Duodenal mucosa (tissue), 2 donors: ENCODE measurements around the gene CSTF1.

Experiments used
- H3K27ac ChIP-seq: one replicate; pipeline ENCODE4 v1.7.0; 2013; ENCODE audit warnings: low read depth, low read length
- H3K27me3 ChIP-seq, 2 donors: one replicate each; pipeline ENCODE4 v1.7.0; 2013; ENCODE audit warnings: low read length in 2 of 2, control low read depth in 1 of 2; ENCODE audit not compliant: insufficient read depth in 2 of 2, control insufficient read depth in 1 of 2
- H3K36me3 ChIP-seq, 2 donors: one replicate each; pipeline ENCODE4 v1.7.0; 2013; ENCODE audit warnings: low read length in 2 of 2, control low read depth in 1 of 2; ENCODE audit not compliant: insufficient read depth in 2 of 2, control insufficient read depth in 1 of 2
- H3K4me1 ChIP-seq, 2 donors: one replicate each; pipeline ENCODE4 v1.7.0; 2013; ENCODE audit warnings: low read length in 2 of 2, control low read depth in 1 of 2; ENCODE audit not compliant: insufficient read depth in 2 of 2, control insufficient read depth in 1 of 2
- H3K4me3 ChIP-seq, 2 donors: one replicate each; pipeline ENCODE4 v1.7.0; 2013; ENCODE audit warnings: low read length in 2 of 2, low read depth in 1 of 2
- H3K9ac ChIP-seq, 2 donors: one replicate each; pipeline ENCODE4 v1.7.0; 2013; ENCODE audit warnings: low read length in 2 of 2, low read depth in 1 of 2
- H3K9me3 ChIP-seq, 2 donors: one replicate each; pipeline ENCODE4 v1.7.0; 2013; ENCODE audit warnings: low read length in 2 of 2, control low read depth in 1 of 2; ENCODE audit not compliant: control insufficient read depth in 1 of 2

The CSTF1 gene

DNA sequence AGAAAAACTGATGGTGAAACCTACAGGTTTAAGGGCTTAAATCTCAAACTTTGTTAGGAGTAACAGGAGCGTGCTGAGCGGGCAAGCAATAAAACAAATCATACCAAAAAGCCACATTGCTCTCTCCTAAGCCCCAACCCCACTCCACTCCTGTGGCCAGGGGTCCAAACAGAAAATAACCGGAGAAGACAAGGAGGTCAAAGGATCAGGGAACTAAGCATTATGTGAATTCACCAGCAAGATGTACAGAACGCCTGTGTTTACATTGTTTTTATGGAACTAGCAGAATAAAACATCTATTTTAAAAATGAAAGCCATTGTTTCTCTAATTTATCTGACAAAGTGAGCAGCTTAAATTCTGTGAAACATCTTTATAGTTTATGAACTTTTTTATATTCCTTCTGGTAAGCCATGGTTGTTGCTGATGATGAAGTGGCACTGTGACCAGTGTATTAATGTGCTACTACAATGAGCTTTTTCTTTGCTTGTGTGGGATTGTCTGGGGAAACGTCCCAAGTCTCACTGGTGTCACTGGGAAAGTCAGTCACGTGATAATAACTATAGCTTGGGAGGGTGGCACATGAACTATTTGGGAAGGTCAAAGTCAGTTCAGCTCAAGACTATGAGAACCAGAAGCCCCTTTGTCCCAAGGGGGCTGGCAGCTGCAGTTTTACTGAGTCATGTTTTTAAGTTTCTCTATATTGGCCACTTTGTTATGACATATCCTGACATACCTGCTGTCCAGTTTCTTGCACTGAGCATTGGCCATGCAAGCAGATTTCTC lies 23.9 kb upstream of the CSTF1 start:
- H3K36me3 ChIP-seq = peaks cover 3 to 57% of the 10 kb centered on the region in 2 donors
- no peak overlapping the region for H3K27ac ChIP-seq

DNA sequence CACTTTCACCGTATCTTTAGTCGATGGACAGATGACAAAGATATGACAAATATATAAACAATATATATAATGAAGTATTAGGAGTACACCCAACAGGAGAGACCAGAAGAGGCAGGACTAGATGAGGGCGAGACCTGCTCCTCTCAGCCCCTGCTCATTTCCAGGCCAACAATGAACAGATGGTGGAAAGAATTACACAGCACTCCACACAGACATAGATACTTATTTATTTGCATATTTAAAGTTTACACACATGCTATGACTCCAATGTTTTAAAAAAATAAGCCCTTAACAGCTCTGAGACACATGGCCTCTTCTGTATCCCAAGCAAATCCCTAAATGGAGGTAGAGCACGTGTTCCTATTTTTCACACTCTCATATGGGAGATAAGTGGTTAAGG lies 23.3 kb upstream of the CSTF1 start:
- Histone ChIP-seq H3K4me1 (no peaks in the 10 kb centered on the region), H3K4me3 (no peak overlapping the region), H3K9me3 (no peaks in the 10 kb centered on the region), H3K36me3 (peaks cover 3 to 60% of the 10 kb centered on the region in 2 donors), H3K27ac (no peak overlapping the region), H3K9ac (no peak overlapping the region), H3K27me3 (no peaks in the 10 kb centered on the region)

More for the DNA sequence above, 23.9 kb upstream of the CSTF1 start:
- H3K9ac ChIP-seq = no peak overlapping the region
- H3K4me3 ChIP-seq = no peak overlapping the region
- no peaks in the 10 kb centered on the region for H3K9me3 ChIP-seq
- no peaks in the 10 kb centered on the region for H3K27me3 ChIP-seq
- H3K4me1 ChIP-seq = no peaks in the 10 kb centered on the region

GRCh38 chr20:56371977-56372376 lies 20.5 kb upstream of the CSTF1 start:
- Histone ChIP-seq H3K36me3 (peaks cover 3 to 63% of the 10 kb centered on the region in 2 donors), H3K9ac (no peak overlapping the region)

GRCh38 chr20:56372850-56373249 lies 19.6 kb upstream of the CSTF1 start:
- Histone ChIP-seq H3K4me1 (peaks cover 0 to 7% of the 10 kb centered on the region in 2 donors), H3K27ac (no peak overlapping the region), H3K27me3 (no peaks in the 10 kb centered on the region), H3K9me3 (no peaks in the 10 kb centered on the region), H3K4me3 (no peak overlapping the region), H3K9ac (no peak overlapping the region), H3K36me3 (peaks cover 3 to 61% of the 10 kb centered on the region in 2 donors)

More at GRCh38 chr20:56371977-56372376, 20.5 kb upstream of the CSTF1 start:
- Histone ChIP-seq H3K27me3 (no peaks in the 10 kb centered on the region), H3K4me3 (no peak overlapping the region), H3K9me3 (no peaks in the 10 kb centered on the region), H3K4me1 (peaks cover 0 to 7% of the 10 kb centered on the region in 2 donors), H3K27ac (no peak overlapping the region)

GRCh38 chr20:56373942-56374341 lies 18.5 kb upstream of the CSTF1 start:
- peaks cover 0 to 7% of the 10 kb centered on the region in 2 donors for H3K4me1 ChIP-seq
- no peaks in the 10 kb centered on the region for H3K9me3 ChIP-seq
- H3K27me3 ChIP-seq = no peaks in the 10 kb centered on the region
- no peak overlapping the region for H3K27ac ChIP-seq
- H3K9ac ChIP-seq = no peak overlapping the region
- peaks cover 3 to 64% of the 10 kb centered on the region in 2 donors for H3K36me3 ChIP-seq
- no peak overlapping the region for H3K4me3 ChIP-seq

DNA sequence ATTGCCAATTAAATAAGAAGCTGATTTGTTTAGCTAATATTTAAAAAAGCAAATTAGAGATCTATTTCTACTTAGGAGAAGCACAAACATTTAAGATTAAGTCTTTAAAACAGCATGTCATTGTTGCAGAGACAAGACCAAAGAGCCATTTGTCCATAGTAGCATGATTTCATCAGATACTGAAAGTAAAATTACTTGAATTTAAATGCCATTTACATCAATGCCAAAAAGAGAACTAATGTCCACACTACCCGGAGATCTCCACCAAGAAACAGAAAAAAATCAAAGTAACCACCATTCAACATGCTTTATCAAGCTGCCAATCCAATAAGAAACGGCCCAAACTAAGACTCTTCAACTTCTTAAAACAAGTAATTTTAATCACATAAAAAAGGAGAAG lies 16.1 kb upstream of the CSTF1 start:
- Histone ChIP-seq H3K27ac (no peak overlapping the region), H3K4me3 (no peak overlapping the region), H3K4me1 (peaks cover 0 to 7% of the 10 kb centered on the region in 2 donors), H3K36me3 (peaks cover 0 to 57% of the 10 kb centered on the region in 2 donors), H3K9me3 (no peaks in the 10 kb centered on the region), H3K27me3 (no peaks in the 10 kb centered on the region), H3K9ac (no peak overlapping the region)

GRCh38 chr20:56378386-56378785 lies 14.1 kb upstream of the CSTF1 start:
- peaks cover 0 to 7% of the 10 kb centered on the region in 2 donors for H3K4me1 ChIP-seq
- peaks cover 0 to 45% of the 10 kb centered on the region in 2 donors for H3K36me3 ChIP-seq
- no peaks in the 10 kb centered on the region for H3K27me3 ChIP-seq
- no peak overlapping the region for H3K27ac ChIP-seq
- no peak overlapping the region for H3K9ac ChIP-seq
- no peaks in the 10 kb centered on the region for H3K9me3 ChIP-seq
- H3K4me3 ChIP-seq = no peak overlapping the region

GRCh38 chr20:56380375-56380774 lies 12.1 kb upstream of the CSTF1 start:
- Histone ChIP-seq H3K27me3 (no peaks in the 10 kb centered on the region), H3K9ac (no peak overlapping the region), H3K36me3 (peaks cover 8 to 52% of the 10 kb centered on the region in 2 donors), H3K4me1 (peaks cover 0 to 7% of the 10 kb centered on the region in 2 donors), H3K9me3 (no peaks in the 10 kb centered on the region), H3K4me3 (no peak overlapping the region), H3K27ac (no peak overlapping the region)

- Histone ChIP-seq H3K9ac (no peak overlapping the region), H3K4me1 (no peaks in the 10 kb centered on the region), H3K27me3 (no peaks in the 10 kb centered on the region), H3K27ac (no peak overlapping the region), H3K4me3 (no peak overlapping the region), H3K36me3 (peaks cover 8 to 57% of the 10 kb centered on the region in 2 donors), H3K9me3 (no peaks in the 10 kb centered on the region)
Measured at GRCh38 chr20:56381501-56381900, 10.9 kb upstream of the CSTF1 start.

DNA sequence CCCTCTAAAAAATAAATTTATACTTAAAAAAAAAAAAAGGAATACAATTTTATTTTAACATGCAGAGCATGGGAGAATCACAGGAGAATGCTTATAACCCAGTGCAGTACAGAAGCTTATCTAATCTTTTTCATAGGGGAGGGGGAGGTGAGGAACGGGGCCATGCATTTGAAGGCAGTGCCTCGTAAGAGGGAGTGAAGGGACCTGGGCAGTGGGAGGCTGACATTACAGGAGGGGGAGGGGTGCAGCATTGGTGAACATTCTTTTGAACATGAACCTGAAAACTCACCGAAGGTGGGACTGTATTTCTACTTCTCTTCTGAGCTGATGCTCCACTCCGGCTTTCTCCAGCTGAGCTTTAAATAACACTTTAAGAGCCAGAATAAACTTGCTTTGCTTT lies 9.7 kb upstream of the CSTF1 start:
- H3K27ac ChIP-seq = no peak overlapping the region
- H3K9ac ChIP-seq = no peak overlapping the region
- H3K27me3 ChIP-seq = no peaks in the 10 kb centered on the region
- peaks cover 8 to 52% of the 10 kb centered on the region in 2 donors for H3K36me3 ChIP-seq
- H3K4me1 ChIP-seq = no peaks in the 10 kb centered on the region
- no peak overlapping the region for H3K4me3 ChIP-seq
- no peaks in the 10 kb centered on the region for H3K9me3 ChIP-seq
